Measurements from ENCODE around the gene SMAP1. TPM values are rescaled to one million over a fixed set of nuclear protein-coding genes. Genes with fewer than 3 reads are reported as not detected.

SMAP1 gene
- total RNA-seq, 1 donor: 15.9 TPM

DNA sequence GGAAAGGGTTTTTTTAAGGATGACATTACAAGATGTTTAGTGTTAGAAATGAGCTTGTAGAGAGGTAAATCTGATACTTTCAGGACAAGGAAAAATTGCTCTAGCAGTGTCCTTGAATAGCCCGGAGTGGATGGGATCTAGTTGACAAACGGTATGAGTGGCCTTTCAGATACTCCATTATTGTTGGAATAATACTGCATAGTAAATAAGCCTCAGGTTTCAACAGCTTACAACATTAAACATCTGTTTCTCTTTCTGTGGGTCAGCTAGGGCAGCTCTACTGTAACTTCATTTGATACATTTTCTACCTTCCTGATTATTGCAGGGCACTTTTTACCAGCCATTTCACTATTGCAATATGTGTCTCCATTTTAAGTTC lies 171.2 kb downstream of the SMAP1 start:
- DNase-seq (ENCODE audit: low read depth in 2 of 3, low spot score in 2 of 3): no peak

DNA sequence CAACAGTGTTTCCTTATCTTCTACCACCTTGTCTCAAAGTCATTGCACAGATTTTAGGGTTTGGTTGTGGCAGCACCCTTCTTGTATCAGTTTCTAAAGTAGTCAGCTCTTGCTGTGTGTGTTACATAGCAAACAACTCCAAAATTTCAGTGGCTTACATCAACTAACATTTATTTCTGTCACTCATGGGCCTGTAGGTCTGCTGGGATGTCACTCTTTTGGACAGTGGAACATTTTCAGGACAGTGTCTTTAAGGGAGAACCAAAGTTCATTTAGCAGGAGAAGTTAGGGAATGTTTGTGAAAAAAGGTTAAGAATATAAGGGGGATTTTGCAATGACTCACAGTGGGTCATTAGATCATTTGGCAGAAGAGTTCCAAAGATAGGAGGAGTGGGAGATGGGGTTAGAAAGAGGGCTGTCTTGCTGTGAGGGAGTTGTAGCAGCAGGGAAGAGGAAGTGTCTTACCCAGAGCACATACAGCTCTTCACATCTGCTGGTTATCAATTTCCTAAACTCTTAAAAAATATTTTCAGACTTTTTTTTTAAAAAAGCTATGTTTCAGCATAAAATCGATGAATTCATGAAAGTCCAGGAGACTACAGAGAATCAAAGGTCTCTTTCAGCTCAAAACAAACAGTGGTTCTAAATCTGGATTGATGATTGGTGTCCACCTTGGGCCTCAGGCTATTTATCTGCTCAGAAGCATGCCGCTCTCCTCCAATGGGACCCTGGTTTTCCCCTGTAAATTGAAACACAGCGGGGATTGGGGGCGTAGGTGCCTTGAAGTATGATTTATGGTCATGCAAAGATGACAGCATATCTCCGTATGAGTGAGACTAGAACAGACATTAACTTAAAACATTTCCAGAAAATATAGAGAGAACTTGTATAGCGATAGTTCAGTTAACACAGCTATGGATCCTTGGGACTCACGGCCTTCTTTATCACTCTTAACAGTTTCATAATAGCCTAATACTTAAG lies 171.9 kb downstream of the SMAP1 start:
- DNase-seq (ENCODE audit: low read depth in 2 of 3, low spot score in 2 of 3): no peak

DNA sequence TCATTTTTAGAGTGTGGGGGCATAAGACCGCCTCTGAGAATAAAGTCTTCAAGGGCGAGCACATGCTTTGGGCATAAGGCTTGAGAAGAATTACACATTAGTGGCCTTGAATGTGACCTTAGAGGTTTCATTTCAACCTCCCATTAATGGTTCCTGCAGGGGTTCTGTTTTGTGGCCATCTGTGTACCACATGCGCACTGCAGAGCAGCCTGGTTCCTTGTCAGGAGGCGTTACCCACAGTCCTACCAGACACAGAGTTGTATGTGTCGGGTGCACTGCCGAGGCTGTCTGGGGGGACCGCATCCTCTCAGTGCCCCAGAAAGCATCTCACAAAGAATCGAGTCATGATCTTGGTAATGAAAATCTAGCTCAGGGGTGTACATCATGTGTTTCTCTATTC lies 173.4 kb downstream of the SMAP1 start:
- DNase-seq (ENCODE audit: low read depth in 2 of 3, low spot score in 2 of 3): no peak

DNA sequence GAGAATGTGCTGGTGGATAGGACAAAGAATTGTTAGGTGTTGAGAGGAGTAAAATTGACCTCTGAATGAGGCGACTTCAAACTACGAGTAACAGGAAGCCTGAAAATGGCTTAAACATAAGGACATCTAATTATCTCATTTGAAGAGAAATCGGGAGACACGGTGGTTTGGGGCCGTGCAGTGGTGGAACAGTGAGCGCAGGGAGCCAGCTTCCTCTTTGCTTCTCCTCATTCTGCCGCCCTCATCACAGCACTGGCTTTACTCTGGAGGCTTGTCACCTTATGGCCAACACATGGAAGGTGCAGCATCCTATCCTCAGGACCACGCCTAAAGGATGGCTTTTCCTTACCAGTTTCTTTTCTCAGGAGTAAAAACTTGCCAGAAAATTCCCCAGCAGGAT lies 174.9 kb downstream of the SMAP1 start:
- no peak for DNase-seq (ENCODE audit: low read depth in 2 of 3, low spot score in 2 of 3)

DNA sequence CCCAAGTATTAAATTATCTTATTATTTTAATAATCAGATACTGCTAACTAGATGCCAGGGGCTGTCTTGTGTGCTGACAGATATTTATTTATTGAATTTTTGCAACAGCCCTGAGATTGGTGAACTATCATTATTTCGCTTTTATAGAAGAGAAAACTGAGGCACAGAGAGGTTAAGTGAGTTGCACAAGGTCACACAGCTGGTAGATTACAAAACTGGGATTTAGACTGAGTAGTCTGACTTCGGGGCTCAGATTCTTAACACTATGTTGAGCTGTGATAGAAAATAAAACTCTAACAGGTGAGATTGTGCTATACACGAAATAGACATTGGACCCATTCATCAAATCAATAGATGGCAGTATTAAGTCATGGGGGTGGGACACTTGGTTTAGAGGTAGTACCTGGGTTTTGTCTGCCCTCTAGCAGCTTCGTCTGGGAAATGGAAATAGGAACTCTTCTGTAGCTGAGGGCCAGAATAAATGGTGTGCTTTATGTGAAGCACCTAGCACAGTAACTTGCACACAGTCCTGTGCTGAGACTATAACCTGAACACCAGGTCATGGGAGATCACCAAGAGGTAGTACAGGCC lies 175.7 kb downstream of the SMAP1 start:
- no peak for DNase-seq (ENCODE audit: low read depth in 2 of 3, low spot score in 2 of 3)

DNA sequence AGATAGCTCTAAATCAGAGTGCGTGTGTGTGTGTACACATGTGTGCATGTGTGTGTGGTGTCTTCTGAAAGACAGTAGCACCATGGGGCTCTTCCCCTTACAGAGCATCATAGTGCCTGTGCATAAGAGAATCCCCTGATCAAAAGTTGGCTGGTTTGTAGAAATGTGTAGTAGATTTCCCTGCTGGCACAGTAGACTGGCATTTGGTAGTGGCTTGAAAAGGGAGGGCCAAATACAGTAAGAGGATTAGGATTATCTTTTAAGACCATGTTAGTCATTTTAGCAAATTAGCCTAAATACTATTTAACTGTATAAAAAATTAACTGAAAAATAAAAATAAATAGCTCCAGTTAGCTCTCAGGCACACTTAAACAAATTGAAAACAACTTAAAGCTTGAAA lies 176.6 kb downstream of the SMAP1 start:
- no peak for DNase-seq (ENCODE audit: low read depth in 2 of 3, low spot score in 2 of 3)

DNA sequence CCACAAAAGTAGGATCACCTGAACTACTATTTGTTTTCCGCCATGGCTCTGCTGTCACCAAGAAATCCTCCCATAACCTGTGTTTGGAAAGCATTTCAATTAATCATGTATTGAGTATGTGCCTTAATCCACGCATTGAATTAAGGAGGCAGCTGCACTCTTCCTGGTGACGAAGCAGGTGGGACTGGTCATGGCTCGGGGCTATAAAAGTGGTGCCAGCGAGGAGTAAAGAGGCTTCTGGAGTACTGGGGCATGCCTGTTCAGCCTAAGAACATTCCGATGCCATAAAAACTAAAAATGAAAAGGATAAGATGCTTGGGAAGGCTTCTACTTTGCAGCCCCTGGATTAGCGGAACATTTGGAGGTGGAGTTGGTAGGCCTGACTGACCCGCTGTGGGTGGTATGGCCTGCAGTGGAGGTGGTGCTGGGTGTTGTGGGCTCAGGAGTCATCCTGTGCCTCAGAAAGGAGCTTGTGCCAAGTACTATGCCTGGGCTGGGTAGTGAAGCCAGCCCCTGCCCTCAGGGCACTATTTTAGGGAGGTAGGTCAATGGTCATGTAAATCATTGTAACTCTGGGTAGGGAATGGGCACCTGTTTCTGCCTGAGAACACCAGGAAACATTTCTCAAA lies 178.6 kb downstream of the SMAP1 start:
- no peak for DNase-seq (ENCODE audit: low read depth in 2 of 3, low spot score in 2 of 3)

DNA sequence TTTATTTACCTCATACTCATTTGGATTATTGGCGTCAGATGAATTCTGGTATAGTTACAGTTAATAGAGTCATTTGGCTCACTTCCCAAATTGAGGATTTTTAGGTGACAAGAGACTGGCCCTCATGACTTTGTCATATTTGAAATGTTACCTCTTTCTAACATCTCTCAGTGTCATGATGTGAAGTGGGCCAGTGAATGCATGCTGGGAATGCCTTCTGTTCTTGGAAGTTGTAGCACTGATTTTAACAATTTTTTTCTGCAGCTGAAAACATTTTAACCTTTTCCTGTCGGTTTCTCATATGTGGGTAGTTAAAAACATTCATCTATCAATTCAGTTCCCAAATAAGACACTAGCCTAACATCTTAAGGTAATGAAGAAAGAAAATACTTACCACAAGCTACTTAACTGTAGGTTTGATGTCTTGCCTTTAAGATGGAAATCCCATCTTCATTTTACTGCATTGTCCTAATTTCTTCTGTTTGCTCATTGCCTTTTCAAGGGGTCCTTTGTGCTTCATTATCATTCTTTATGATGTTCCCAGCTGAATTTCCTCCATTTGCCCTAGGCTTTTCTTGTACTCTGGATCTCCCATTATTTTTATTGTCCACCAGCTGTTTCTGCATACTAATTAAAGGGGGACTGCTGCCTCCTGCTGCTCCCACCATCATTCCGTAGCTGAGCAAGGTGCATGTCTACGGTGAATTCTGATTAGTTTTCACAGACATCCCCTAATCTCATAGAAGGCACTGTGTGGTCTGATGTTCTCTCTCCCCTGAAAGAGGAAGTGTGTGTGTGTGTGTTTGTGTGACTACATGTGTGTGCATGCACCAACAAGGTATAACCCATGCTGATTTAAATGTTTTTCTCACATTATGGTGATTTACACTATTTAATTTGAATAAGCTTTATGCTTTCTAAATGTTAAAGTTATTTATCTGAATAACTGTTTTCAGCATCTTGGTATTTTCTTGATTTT lies 179.7 kb downstream of the SMAP1 start:
- DNase-seq (ENCODE audit: low read depth in 2 of 3, low spot score in 2 of 3): no peak

DNA sequence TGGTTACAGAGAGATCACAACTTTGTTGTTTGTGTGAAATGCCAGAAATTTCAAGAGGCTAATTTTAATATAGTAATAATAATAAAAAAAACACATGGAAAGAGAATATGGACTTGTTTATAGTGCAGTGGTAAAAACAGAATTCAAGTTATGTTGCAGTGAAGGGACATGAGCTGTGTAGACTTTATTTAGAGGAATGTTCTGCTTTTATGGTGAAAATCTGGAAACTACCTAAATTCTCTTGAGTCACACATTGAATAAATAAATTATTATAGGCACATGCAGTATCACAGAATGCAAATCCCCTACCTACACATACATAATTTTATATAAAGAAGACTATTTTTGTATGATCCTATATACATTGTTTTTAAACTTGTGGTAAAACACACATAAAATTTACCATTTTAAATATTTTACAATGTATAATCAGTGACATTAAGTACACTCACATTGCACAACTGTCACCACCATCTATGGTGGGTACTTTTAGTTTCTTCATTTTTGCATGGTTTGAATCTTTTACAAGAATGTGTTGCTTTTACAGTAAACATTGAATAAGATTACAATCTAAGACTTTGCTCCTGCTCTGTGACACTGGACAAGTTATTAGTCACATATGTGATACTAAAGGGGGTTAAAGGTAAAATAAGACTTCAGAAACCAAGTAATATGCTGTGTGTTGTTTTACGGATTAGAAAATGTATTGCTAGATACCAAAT lies 181.8 kb downstream of the SMAP1 start:
- no peak for DNase-seq (ENCODE audit: low read depth in 2 of 3, low spot score in 2 of 3)

DNA sequence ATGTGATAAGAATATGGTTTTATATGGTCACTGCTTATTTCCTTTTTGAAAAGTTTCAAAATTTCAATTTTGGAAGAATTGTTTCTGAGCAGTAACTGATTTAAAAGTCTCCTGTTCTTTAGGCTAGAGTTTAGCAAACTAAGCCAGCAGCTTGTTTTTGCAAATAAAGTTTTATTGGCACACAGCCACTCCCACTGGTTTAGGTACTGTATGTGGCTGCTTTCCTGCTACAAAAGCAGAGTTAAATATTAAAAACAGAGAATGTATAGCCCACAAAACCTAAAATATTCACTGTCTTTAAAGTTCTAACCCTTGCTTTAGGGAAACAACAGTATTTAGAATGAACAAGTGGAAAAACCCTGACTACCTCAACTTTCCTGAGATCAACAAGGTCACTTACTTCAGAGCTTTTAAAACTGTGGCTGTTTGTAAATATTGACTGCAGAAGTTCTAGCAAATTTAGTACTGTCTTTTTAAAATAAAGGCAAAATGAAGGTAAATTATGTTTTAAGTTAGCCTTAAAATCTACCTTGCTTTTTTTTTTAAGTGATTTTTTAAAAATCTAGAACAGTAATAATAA lies 185.1 kb downstream of the SMAP1 start:
- DNase-seq (ENCODE audit: low read depth in 2 of 3, low spot score in 2 of 3): no peak

DNA sequence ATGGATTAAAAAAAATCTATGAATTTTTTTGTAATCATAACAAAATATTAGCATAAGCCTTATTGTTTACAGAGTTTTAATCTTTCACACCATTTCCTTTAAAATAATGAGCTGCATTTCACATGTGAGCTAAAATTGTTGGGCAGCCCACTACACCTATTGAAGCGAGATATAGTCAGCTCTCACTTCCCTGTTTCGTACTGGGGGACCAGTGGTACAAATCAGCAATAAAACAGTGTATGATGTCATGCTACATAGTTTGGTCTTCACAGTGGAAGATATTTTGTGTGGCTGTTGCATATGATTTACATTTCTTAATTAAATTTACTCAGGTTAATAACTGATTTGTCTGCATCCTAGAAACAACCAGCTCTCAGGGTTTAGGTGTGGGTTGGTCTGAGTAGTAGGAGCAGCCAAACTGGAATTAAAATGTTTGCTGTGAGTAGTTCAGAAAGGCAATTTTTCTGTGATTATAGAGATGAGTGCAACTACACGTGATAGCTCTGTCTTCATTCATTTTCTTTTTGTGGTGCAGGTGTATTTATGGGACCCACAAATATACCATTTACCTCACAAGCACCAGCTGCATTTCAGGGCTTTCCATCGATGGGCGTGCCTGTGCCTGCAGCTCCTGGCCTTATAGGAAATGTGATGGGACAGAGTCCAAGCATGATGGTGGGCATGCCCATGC lies 189.8 kb downstream of the SMAP1 start:
- DNase-seq (ENCODE audit: low read depth in 2 of 3, low spot score in 2 of 3): no peak

DNA sequence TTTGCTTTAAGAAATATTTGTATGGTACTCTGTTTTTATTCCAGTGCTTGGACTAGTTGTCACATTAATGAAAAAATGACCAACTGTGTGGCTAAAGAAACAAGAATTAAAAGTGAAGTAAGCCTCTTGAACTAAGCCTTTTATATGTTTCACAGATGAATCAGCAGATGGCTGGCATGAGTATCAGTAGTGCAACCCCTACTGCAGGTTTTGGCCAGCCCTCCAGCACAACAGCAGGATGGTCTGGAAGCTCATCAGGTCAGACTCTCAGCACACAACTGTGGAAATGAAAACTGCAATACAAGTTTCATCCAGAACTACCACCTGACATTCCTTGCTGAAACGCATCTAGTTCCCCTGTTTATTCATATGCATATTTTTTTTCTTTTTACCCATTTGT lies 192.4 kb downstream of the SMAP1 start:
- DNase-seq (ENCODE audit: low read depth in 2 of 3, low spot score in 2 of 3): no peak

DNA sequence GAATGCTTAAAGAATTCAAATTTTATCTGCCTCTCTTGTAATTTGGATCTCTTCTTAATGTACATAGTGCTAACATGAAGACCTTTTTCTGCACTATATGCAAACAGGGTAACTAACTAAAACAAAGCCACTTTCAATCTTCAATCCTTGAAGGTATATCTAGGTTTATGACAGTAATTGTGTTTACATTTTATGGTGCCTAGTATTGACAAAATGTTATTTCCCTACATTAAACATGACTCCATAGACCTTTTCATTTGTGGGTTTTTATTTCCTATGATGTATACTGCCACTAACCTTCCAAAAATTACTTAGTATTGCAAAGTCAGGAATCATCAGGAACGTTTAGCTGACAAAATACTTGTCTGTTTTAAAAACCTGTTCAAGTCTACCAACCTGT lies 193.2 kb downstream of the SMAP1 start:
- no peak for DNase-seq (ENCODE audit: low read depth in 2 of 3, low spot score in 2 of 3)

DNA sequence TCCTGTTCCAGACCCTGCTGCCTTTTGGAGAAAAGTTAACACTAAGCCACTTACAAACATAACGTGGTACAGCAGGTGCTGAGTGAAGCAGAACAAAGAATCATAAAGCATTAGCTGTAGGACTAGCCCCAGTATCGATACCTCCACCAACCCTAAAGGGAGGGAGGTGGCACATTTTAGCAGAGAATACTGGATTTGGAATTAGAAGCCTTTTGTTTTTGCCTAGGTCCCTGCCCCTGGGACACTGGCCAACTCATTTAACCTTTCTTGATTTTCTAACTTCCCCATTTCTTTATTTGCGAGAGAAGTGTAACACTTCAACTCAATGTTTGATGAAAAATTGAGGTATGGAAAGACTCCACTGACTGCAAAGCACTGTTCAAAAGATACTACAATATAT lies 195.7 kb downstream of the SMAP1 start:
- peak in 1 of 3 donors; percentile 37 for DNase-seq (ENCODE audit: low read depth in 2 of 3, low spot score in 2 of 3)

DNA sequence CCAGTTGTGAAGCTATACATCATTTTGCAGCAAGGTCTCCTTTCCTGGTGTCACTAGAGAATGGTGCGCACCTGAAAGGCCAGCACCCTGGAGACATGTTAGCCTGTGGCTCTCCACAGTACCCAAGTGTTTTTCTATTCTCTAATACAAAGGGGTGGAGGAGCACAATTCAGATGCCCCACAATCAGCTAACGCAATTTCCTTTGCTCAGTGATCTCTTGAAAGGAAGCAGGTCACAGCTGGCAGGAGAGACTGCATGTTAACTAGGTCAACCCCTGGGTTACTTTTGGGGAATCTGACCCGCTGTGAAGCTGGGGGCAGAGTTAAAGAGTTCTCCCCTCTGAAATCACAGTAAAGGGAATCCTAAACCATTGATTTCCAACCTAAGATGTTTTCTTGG lies 196.7 kb downstream of the SMAP1 start:
- DNase-seq (ENCODE audit: low read depth in 2 of 3, low spot score in 2 of 3): no peak

DNA sequence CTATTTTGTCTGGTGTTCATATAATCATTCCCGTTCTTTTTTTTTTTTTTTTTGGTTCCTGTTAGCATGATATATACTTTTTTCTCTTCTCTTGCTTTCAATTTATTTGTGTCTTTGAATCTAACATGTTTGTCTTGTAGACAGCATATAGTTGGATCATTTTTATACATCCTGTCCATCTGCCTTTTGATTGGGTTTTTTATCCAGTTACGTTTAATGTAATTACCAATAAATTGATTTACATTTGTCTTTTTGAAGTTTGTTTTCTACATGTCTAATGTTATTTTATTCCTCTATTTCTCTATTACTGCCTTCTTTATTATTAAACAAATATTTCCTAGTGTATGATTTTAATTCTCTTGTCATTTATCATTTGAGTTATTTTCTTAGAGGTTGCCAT lies 204.8 kb downstream of the SMAP1 start:
- no peak for DNase-seq (ENCODE audit: low read depth in 2 of 3, low spot score in 2 of 3)

DNA sequence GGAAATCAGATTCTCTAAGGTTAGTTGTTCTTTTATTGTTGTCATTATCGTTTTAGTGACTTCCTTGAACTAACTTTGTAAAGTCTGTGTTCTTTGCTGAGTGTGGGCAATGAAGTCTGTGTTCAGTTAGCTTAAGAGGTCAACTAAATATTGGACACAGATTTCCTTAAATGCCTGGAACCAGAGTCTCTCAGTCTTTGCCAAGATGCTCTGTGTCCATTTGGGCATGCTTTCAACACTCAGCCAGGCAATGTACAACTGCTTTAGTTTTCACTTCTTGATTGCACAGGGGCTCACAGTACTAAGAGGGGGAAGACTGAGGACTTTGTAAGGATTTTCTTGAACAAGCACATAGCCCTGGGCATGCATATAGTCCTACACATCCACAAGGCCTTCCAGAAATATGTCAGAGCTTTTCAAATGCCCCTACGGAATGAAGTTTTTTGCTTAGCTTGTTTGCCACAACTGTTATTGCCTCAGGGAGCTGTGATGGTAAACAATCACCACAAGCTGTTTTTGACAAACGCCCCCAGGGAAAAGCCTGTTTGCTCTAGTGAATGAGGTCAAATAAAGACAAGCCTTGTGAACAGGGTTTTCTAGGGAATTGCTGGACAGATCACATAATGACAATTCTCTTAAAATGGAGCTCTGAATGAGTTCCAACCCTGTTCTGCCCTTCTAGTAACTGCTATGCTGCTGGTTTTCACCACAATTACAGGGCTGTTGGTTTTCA lies 206.7 kb downstream of the SMAP1 start:
- no peak for DNase-seq (ENCODE audit: low read depth in 2 of 3, low spot score in 2 of 3)

DNA sequence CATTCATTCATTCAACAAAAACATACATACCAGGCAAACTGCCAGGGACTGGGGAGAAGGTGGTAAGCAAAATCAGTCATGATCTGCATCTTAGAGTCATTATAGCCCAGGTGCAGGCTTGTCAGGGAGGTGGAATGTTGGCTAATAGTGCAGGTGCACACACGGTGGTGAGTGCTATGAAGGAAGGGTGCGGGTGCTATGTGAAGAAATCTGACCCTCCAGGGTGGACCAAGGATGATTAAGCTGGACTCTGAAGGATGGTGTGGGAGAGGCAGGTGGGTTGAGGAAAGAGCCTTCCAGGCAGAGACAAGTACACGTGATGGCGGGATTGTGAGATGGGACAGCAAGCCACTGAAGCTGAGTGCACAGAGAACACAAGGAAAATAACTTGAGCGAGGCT lies 211.8 kb downstream of the SMAP1 start:
- no peak for DNase-seq (ENCODE audit: low read depth in 2 of 3, low spot score in 2 of 3)

Measured in hematopoietic multipotent progenitor cell (in vitro differentiated cells).